GM11168 (cell line): ENCODE results near the gene PNPLA7.
"Not testable (repeated sequence)": the region's sequence is repeated elsewhere in the genome, so short reads cannot be mapped to it uniquely, and the experiment has no call there.

ENCODE experiments used
- in situ Hi-C: fragments of 300-500 bp; cut with MboI; formaldehyde crosslinking; loops from one replicate; pipeline ENCODE4 v1.12.0; 2022; ENCODE audit warnings: low sequenced_read_pairs; ENCODE audit not compliant: unreplicated experiment

The PNPLA7 gene

GRCh38 chr9:137543237-137543963 is 6.8 kb downstream of the PNPLA7 start:
- in situ Hi-C loops, result no loop called here

GRCh38 chr9:137542486-137542885 is 7.7 kb downstream of the PNPLA7 start:
- in situ Hi-C loops, result no loop called here

DNA sequence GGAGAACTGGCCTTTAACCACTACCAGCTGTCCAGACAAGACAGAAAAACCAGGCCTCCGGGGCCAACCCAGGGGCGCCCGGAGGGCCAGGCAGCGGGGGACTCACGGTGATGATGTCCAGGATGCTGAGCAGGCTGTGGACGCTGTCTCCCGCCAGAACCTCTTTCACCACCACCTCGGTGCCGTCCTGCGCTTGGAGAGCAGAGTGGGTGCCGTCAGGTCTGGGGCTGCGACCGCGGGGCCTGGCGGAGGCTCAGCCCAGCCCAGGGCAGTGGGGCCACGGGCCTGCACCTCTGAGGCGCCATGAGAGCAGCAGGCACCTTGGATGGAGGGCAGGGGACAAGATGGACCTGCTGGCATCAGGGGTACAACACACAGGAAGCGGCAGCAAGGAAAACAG is 9.7 kb downstream of the PNPLA7 start:
- in situ Hi-C loops, result no loop called here

- in situ Hi-C loops, result no loop called here
Observed at GRCh38 chr9:137538058-137538457, 12.1 kb downstream of the PNPLA7 start.

DNA sequence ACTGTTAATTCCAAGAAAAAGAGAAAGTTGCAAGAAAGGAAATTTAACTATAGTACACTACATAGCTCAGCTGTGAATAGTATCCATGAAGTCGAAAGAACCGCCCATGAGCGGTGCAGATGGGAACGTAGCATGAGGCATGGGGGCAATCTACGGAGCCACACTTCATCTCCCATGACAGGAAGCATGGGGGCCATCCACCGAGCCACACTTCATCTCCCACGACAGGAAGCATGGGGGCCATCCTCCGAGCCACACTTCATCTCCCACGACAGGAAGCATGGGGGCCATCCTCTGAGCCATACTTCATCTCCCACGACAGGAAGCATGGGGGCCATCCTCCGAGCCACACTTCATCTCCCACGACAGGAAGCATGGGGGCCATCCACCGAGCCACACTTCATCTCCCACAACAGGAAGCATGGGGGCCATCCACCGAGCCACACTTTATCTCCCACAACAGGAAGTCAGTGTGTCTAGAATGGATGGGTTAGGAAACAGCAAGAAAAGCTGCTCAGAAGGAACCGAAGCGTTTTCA is 13.5 kb downstream of the PNPLA7 start:
- in situ Hi-C loops, result not testable (repeated sequence)

DNA sequence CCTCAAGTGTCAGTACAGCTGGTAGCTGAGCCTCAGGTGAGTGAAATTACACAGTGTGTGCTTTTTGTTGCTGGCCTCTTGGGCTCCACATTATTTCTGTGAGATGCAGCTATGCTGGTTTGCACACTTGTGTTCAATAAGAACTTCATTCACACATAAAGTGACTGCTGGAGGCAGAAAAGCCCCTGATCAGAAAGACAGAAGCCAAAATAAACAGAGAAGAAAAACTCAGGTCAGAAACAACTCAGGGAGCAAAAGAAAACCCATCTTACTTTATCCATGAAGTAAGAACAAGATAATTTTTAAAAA is 15.1 kb downstream of the PNPLA7 start:
- in situ Hi-C loops, result no loop called here

DNA sequence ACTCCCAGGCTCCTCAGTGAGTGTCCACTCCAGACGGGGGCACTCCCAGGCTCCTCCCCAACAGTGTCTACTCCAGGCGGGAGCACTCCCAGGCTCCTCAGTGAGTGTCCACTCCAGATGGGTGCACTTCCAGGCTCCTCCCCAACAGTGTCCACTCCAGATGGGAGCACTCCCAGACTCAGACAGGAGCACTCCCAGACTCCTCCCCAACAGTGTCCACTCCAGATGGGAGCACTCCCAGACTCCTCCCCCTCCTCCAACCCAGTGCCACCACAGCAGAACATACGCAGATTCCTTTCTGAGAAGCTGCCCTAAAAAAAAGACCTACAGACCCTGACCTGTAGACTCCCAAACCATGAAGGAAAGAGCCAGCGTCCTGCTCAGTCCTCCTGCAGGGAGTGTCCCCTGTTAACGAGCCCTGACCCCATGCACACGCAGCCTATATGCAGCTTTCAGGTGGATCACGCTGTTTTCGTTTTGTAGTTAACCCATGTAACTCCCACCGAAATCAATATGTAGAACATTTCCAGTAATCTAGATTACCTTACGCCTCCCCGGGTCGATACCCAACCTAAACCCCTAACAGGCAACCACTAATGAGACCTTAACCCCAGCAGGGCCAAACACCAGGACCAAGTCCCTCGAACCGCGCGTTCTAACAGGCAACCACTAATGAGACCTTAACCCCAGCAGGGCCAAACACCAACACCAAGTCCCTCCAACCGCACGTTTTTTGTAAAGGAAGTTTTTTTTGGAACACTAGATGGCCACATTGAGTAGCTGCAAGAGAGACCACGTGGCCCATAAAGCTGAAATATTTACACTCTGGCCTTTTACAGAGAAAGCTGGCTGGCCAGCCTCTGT is 15.7 kb downstream of the PNPLA7 start:
- in situ Hi-C loops, result no loop called here

- in situ Hi-C loops, result not testable (repeated sequence)
Observed at GRCh38 chr9:137532891-137533468, 17.2 kb downstream of the PNPLA7 start.

GRCh38 chr9:137531099-137531765 is 19.0 kb downstream of the PNPLA7 start:
- in situ Hi-C loops, result no loop called here

GRCh38 chr9:137530331-137530730 is 19.9 kb downstream of the PNPLA7 start:
- in situ Hi-C loops, result no loop called here

GRCh38 chr9:137524981-137525317 is 25.3 kb downstream of the PNPLA7 start:
- in situ Hi-C loops, result no loop called here

DNA sequence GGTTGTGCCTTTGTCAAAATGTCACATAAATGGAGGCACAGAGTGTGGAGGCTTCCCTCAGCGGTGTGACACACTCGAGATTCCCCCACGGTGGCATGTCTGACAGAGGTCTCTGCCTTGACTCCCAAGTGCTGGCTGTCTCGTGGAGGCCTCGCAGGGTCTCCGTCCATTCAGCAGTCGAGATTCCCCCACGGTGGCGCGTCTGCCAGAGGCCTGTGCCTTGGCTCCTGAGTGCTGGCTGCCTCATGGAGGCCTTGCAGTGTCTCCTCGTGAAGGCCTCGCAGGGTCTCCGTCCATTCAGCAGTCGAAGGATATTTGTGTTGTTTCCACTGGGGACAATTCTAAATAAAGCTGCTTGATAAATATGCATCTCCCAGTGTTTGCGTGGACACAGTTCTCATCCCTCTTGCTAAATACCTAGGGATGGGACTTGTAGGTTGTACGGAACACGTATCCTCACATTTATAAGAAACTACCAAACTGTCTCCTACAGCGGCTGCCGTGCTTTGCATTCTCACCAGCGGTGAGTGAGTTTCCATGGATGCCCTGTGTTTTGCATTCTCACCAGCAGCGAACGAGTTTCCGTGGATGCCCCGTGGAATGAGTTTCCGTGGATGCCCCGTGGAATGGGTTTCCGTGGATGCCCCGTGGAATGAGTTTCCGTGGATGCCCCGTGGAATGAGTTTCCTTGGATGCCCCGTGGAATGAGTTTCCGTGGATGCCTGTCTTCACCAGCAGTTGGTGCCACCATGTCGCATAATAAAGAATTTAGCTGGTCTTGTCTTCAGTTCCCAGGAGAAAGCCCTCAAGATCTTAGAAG is 25.8 kb downstream of the PNPLA7 start:
- in situ Hi-C loops, result no loop called here

DNA sequence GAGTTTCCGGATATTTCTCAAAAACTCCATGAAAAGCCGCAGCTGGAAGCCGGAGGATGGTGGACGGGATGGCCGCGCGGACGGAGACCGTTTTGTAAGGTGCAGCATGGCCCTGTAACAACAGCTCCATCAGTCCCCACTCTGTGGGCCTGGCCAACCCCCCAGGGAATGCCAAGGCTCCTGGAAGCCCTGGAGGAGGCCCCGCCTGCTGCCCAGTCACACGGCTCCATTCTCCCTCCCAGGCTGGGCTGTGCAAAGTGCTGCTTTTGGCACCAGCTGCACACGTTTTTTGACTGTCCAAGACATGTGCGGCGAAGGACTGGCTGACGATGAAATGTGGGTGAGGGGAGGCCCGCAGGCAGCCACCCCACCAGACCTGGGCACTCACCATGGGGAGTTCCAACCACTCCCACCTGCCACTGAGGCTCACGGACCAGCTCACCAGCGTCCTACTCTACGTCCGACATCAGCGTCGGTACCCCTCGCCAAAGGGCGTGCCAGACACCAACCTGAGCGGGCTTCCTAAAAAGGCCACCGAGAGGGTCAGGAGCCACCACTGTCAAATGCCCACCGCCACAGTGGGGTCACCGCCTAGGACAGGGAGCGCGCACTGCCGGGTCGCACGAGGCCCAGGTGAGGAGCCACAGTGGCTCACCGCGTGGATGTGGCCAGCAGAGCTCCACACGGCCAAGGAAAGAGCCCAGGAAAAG is 27.3 kb downstream of the PNPLA7 start:
- in situ Hi-C loops, result no loop called here

- in situ Hi-C loops, result no loop called here
Observed at GRCh38 chr9:137521405-137521985, 28.7 kb downstream of the PNPLA7 start.

DNA sequence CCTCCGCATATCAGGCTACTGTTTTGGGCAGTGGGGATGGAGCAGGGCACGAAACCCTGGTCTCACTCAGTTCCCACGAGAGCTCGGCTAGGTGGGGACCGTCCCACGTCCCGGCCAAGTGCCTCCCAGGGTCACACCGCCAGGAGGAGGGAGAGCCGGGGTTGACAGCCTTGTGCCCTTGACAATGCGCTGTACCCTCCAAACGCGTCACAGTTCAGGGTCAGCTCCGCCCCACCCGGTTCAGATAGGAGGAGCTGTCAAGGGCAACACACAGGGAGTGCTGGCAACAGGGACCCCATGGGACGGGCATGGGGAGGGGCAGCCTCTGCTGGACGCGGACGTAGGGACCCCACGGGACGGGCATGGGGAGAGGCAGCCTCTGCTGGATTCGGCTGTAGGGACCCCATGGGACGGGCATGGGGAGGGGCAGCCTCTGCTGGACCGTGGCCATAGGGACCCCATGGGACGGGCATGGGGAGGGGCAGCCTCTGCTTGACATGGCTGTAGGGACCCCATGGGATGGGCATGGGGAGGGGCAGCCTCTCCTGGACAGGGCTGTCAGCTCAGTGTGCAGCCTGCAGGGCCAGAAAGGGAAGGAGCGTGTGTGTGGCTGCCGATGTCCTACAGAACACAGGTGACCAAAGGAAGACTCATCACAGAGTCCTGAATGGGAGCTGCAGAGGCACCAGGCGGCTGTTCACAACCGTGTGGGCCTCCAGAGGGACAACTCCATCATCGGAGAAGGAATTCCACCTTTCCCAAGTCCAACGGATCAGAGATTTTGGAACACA is 29.4 kb downstream of the PNPLA7 start:
- in situ Hi-C loops, result no loop called here

GRCh38 chr9:137519553-137519952 is 30.6 kb downstream of the PNPLA7 start:
- in situ Hi-C loops, result no loop called here

GRCh38 chr9:137518661-137519459 is 31.3 kb downstream of the PNPLA7 start:
- in situ Hi-C loops, result not testable (repeated sequence)
